NB4 (cell line): ENCODE results near the gene TEX264.

Experiments
- TF ChIP-seq, protein P1 (sequence below): IDR thresholded peaks from one replicate; pipeline ENCODE4 v1.5.1; 2012; ENCODE audit warnings: low read depth, low read length
- TF ChIP-seq, protein P2 (sequence below): IDR thresholded peaks from 2 replicates; pipeline ENCODE4 v1.6.1; 2011; ENCODE audit warnings: low read depth, low read length

DNA sequence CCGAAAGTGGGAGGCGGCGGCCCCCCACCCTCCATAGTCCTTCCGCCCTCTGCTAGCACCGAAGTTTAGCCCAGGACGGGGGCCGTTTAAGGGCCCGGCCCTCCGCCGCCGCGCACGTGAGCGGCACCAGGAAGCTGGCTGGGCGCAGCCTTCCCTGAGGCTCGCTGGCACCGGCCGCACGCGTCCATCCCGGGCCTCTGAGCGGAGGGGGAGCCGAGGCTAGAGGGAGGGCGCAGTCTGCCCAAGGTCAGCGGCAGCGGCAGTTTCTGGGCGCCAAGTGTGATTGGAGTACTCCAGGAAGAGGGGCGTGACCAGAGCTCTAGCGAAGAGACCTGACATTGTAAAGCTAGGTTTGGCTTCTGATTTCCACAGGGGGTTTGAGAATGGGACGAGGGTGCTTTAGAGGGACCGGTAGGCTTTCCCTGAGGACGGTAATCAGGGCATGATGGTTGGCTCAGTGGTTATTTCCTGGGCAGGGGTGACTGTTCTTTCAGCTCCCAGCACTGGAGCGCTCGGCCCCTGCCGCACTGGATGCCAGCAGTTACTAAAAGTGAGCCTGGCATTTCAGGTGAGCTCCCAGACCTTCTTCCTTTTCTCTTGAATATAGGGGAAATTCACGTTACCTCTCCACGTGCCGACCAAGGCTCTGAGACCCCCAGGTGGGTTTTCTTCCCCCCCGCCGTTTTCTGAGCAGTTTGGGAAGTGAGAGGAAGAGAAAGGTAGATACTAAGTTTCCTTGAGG lies 853 bp downstream of the TEX264 start:
- TF ChIP-seq, protein P1, sequence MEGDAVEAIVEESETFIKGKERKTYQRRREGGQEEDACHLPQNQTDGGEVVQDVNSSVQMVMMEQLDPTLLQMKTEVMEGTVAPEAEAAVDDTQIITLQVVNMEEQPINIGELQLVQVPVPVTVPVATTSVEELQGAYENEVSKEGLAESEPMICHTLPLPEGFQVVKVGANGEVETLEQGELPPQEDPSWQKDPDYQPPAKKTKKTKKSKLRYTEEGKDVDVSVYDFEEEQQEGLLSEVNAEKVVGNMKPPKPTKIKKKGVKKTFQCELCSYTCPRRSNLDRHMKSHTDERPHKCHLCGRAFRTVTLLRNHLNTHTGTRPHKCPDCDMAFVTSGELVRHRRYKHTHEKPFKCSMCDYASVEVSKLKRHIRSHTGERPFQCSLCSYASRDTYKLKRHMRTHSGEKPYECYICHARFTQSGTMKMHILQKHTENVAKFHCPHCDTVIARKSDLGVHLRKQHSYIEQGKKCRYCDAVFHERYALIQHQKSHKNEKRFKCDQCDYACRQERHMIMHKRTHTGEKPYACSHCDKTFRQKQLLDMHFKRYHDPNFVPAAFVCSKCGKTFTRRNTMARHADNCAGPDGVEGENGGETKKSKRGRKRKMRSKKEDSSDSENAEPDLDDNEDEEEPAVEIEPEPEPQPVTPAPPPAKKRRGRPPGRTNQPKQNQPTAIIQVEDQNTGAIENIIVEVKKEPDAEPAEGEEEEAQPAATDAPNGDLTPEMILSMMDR, result no peak
- TF ChIP-seq, protein P2, sequence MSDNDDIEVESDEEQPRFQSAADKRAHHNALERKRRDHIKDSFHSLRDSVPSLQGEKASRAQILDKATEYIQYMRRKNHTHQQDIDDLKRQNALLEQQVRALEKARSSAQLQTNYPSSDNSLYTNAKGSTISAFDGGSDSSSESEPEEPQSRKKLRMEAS, result peak; percentile 48; the same call in 1 of the 2 replicates
